Type B pancreatic cell (in vitro differentiated cells): ENCODE data around the gene ZFAND5. TPM values are rescaled to one million over a fixed set of nuclear protein-coding genes. Genes with fewer than 3 reads are reported as not detected.

Experiments
- DNase-seq: peaks from one replicate; pipeline ENCODE4 v3.0.0; 2021; ENCODE audit warnings: mixed read lengths; ENCODE audit not compliant: unreplicated experiment; ENCODE audit errors: extremely low spot score
- H3K27ac Mint-ChIP-seq: 2 replicates; pipeline ENCODE4 v1.8.0; 2021; ENCODE audit warnings: mild to moderate bottlenecking, mixed read lengths
- H3K27me3 Mint-ChIP-seq: 2 replicates; pipeline ENCODE4 v1.8.0; 2021; ENCODE audit warnings: mixed read lengths
- H3K36me3 Mint-ChIP-seq: 2 replicates; pipeline ENCODE4 v1.8.0; 2021; ENCODE audit warnings: mixed read lengths
- H3K4me1 Mint-ChIP-seq: one replicate; pipeline ENCODE4 v1.8.0; 2021; ENCODE audit warnings: mixed read lengths; ENCODE audit not compliant: unreplicated experiment
- H3K4me3 Mint-ChIP-seq: 2 replicates; pipeline ENCODE4 v1.8.0; 2021; ENCODE audit warnings: mild to moderate bottlenecking, mixed read lengths
- H3K9me3 Mint-ChIP-seq: 2 replicates; pipeline ENCODE4 v1.8.0; 2021; ENCODE audit warnings: mixed read lengths
- CTCF ChIP-seq: fragments of 200-600 bp; sonication (generic); conservative IDR thresholded peaks from 2 replicates; pipeline ENCODE4 v1.5.0; 2021; ENCODE audit warnings: antibody characterized with exemption, mild to moderate bottlenecking
- total RNA-seq: library from RNA; stranded (reverse); gene quantifications from 2 replicates; pipeline ENCODE4 v1.2.1, GENCODE V29; 2021; ENCODE audit warnings: low replicate concordance

Gene ZFAND5
- total RNA-seq, 1 donor from 2014 or later, result 175 TPM

DNA sequence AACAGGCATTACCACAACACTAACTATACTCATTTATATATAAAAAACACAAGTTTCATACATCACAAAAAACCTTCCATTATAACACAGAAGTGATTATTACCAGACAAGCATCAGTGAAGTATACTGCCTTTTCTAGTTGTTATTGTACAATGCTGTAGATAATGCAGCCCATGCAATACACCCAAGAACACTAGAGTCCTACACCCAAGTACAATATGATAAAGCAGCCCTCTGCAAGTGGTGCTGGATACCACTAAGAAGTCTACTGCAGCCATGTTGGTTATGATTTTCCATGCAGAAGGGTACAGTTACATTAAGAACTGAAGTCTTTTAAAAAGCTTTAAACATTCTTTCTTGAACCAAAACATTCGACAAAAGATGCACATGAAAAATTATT, 10.3 kb downstream of the ZFAND5 start:
- no peak for TF ChIP-seq CTCF
- Mint-ChIP-seq H3K36me3 (peaks cover 53% of the 10 kb centered on the region), H3K27ac (no peak overlapping the region), H3K9me3 (no peaks in the 10 kb centered on the region), H3K4me3 (no peak overlapping the region), H3K4me1 (peaks cover 36% of the 10 kb centered on the region), H3K27me3 (no peaks in the 10 kb centered on the region)
- DNase-seq, result no peak

DNA sequence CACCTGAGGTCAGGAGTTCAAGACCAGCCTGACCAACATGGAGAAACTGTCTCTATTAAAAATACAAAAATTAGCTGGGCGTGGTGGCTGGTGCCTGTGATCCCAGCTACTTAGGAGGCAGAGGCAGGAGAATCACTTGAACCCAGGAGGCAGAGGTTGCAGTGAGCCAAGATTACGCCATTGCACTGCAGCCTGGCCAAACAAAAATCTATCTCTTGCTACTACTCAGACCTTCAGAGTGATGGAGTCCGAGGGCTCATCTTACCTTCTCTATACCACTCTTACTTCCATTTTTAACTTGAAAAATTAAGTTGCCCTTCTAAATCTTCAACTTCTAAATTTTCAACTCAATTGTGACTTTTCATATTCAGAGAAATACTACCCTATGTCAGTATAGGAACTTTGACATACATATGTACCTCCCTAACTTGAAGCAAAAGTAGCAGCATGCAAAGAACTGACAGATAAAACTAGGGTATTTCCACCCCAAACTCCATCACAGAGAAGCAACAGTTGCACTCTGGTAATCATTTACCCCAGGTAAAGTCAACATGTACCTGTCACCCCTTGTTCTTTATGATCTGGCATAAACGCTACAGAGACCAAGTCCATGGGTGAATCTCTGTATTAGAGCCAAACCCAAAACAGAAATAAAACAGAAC, 11.4 kb downstream of the ZFAND5 start:
- Mint-ChIP-seq H3K36me3 (peaks cover 46% of the 10 kb centered on the region), H3K27me3 (no peaks in the 10 kb centered on the region), H3K27ac (peak overlapping the region; percentile 61), H3K4me3 (peak overlapping the region; percentile 16), H3K9me3 (no peaks in the 10 kb centered on the region), H3K4me1 (peaks cover 29% of the 10 kb centered on the region)
- TF ChIP-seq CTCF, result no peak
- DNase-seq, result no peak

GRCh38 chr9:72352911-72353388, 12.1 kb downstream of the ZFAND5 start:
- peaks cover 25% of the 10 kb centered on the region for H3K4me1 Mint-ChIP-seq
- no peak for TF ChIP-seq CTCF
- H3K27me3 Mint-ChIP-seq, result no peaks in the 10 kb centered on the region
- peaks cover 41% of the 10 kb centered on the region for H3K36me3 Mint-ChIP-seq
- no peak overlapping the region for H3K27ac Mint-ChIP-seq
- H3K9me3 Mint-ChIP-seq, result no peaks in the 10 kb centered on the region
- H3K4me3 Mint-ChIP-seq, result no peak overlapping the region
- no peak for DNase-seq

DNA sequence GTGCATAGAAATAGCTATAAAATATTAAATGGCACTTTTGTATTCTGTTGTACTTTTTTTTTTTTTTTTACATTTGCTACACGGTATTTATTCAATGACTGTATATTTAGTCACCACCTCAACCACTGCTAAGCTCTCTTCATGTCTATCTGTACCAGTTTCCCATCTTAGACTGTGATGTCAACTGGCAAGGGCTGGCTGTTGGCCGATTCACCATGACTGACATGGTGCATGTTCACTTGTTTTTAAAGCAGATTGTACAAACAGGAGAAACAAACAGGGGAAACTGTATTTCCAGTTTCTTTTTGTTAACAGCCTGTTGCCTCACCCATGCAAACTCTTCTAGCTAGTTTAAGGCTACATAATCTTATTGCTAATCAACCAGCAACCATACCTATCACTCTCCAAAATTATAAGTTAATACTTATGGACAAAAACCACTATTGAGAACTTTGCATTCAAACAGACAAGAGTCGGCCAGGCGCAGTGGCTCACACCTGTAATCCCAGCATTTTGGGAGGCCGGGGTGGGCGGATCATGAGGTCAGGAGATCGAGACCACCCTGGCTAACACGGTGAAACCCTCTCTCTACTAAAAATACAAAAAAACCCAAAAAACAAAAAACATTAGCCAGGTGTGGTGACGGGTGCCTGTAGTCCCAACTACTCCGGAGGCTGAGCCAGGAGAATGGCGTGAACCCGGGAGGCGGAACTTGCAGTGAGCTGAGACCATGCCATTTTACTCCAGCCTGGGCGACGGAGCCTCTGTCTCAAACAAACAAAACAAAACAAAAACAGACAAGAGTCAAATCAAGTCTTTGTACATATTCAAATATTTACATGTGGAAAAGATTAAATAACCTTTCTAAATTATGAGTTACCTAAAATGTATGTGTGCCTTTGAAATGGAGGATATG, 13.2 kb downstream of the ZFAND5 start:
- TF ChIP-seq CTCF, result no peak
- Mint-ChIP-seq H3K9me3 (no peaks in the 10 kb centered on the region), H3K4me1 (peaks cover 16% of the 10 kb centered on the region), H3K4me3 (no peak overlapping the region), H3K36me3 (peaks cover 35% of the 10 kb centered on the region), H3K27me3 (no peaks in the 10 kb centered on the region), H3K27ac (peak overlapping the region; percentile 50)
- no peak for DNase-seq

DNA sequence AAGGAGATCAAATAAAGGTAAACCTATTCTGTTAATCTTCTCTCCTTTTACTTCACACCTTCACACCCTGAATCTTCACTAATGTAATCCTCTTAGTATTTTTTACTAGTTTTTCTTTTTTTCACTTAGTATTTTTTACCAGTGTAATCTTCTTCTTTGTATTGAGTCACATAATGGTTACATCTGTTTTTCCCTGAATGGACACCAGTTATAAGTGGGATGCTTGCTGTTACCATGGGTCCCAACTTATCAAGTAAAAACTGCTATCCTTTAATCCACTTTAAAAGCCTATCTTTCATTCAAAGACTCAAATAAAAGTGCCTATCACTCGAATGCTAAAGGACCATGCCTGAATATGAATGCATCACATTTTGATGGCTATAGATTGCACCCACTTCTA, 15.1 kb downstream of the ZFAND5 start:
- peaks cover 18% of the 10 kb centered on the region for H3K36me3 Mint-ChIP-seq
- no peaks in the 10 kb centered on the region for H3K9me3 Mint-ChIP-seq
- H3K4me1 Mint-ChIP-seq, result peaks cover 8% of the 10 kb centered on the region
- no peak for TF ChIP-seq CTCF
- H3K27me3 Mint-ChIP-seq, result no peaks in the 10 kb centered on the region
- no peak overlapping the region for H3K4me3 Mint-ChIP-seq
- H3K27ac Mint-ChIP-seq, result no peak overlapping the region
- no peak for DNase-seq
